ENCODE data around the gene GUSB. TPM values are rescaled to one million over a fixed set of nuclear protein-coding genes. Genes with fewer than 3 reads are reported as not detected.
"Not testable (repeated sequence)": the region's sequence is repeated elsewhere in the genome, so short reads cannot be mapped to it uniquely, and the experiment has no call there.

GUSB gene
- total RNA-seq, 1 donor = 35.5 TPM

DNA sequence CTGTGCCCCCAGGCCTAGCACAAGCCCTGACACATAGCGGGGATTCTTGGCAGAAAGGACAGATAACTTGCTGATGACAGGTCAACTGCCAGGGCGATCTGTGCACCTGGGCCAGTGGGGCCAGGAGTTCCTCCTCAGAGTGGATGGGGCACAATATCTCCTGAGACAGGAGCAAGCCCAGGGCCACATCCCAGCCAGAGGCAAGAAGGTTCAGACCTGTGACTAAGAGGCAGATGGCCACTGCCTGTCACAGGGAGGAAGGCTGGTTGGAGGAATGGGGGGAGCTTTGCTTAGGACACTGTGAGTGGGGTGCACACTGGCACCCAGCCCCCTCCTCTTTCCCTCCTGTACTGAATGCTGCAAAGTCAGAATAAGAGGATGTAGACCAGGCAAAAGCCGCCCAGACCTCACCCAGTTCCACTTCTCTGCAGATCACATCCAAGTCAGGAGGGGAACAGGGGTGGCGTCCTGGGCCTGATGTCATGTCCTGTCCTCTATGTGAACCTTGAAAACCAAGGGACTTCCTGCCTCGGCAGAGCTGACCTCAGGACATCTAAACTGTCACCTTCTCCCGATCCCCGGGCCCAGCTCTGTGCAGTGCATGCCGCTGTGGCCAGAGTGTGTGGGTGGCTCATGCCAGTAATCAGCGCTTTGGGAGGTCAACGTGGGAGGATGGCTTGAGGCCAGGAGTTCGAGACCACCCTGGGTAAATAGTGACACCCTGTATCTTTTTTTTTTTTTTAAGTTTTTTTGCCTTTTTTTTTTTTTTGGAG lies 1.3 kb downstream of the GUSB start:
- H3K9me3 ChIP-seq (ENCODE audit: low read depth, low read length) = no peaks in the 10 kb centered on the region
- H3K4me1 ChIP-seq (ENCODE audit: insufficient read depth, low read length) = peaks cover 22% of the 10 kb centered on the region
- H3K4me3 ChIP-seq (ENCODE audit: low read length) = peak overlapping the region; percentile 78
- H3K27me3 ChIP-seq (ENCODE audit: insufficient read depth, low read length) = no peaks in the 10 kb centered on the region

DNA sequence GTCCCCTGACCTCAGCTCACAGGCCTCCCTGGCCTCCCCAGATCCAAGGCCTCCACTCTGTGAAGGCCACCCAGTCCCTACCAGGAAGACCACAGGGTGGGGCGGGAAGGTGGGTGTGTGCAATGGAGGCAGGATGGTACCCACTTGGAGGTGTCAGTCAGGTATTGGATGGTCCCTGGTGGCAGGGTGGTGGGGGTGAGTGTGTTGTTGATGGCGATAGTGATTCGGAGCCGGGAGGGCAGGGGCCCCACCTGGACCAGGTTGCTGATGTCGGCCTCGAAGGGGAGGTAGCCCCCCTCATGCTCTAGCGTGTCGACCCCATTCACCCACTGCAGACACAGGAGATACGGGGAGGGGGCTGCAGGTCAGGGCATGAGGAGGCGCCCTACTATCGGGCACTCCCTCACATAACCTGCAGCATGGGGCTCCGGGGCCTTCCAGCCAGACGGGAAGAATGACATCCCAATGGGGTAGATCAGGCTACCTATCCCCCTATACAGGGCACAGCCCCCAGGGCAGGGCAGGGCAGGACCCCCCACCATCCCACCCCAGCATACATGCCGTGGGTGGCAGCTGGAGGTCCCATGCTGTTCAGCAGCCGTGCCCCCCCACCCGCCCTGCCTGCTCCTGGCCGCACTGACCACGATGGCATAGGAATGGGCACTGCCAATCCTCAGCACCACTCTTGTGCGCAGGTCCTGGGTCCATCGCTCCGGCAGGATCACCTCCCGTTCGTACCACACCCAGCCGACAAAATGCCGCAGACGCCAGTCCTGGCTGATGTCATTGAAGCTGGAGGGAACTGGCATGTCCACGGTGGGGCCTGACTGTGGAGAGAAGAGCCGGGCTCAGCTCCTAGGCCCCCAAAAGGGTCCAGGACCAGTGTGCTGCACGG lies 2.2 kb downstream of the GUSB start:
- H3K4me3 ChIP-seq (ENCODE audit: low read length) = no peak overlapping the region
- no peaks in the 10 kb centered on the region for H3K9me3 ChIP-seq (ENCODE audit: low read depth, low read length)
- no peaks in the 10 kb centered on the region for H3K27me3 ChIP-seq (ENCODE audit: insufficient read depth, low read length)
- H3K4me1 ChIP-seq (ENCODE audit: insufficient read depth, low read length) = peaks cover 22% of the 10 kb centered on the region

DNA sequence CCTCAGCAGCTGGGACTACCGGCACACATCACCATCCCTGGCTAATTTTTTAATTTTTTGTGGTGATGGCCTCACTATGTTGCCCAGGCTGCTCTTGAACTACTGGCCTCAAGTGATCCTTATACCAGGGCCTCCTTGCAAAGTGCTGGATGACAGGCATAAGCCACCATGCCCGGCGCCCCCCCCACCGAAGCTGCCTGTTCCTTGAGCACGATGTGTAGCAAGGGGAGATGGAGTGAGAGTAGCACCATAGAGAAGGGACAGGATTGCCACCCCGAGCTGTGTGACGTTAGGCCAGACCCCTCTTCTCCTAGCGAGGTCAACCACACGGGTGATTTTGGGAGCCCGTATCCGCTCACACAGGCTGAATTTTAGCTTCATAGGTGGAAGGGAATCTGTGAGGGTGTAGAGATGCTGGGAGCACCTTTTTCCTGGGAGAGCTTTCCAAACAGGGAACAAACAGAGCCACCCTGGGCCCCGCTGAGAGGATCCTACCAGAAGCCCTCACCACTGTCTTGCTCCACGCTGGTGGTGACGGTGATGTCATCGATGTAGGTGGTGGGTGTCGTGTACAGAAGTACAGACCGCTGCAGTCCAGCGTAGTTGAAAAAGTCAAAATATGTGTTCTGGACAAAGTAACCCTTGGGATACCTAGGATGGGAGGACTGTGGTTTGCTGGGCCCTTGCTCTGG lies 3.0 kb downstream of the GUSB start:
- no peaks in the 10 kb centered on the region for H3K27me3 ChIP-seq (ENCODE audit: insufficient read depth, low read length)
- H3K9me3 ChIP-seq (ENCODE audit: low read depth, low read length) = no peaks in the 10 kb centered on the region
- peaks cover 22% of the 10 kb centered on the region for H3K4me1 ChIP-seq (ENCODE audit: insufficient read depth, low read length)
- no peak overlapping the region for H3K4me3 ChIP-seq (ENCODE audit: low read length)

DNA sequence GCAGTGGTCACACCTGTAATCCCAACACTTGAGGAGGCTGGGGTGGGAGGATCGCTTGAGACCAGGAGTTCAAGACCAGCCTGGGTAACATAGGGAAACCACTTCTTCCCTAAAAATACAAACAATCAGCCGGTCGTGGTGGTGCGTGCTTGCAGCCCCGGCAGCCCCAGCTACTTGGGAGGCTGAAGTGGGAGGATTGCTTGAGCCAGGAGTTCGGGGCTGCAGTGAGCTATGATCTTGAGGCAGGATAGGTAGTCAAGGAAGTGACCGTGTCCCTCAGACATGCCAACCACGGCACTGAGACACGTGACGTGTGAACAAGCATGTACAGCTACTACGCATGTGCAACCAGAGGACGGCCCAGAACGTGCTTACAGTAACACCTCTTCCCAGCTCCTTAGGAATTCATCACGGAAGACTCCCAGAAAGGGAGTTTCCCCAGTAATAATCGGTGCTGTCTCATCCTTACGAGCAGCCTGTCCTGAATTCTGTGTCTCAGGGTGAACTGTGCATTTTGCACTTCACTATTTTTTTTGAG lies 5.3 kb downstream of the GUSB start:
- H3K27me3 ChIP-seq (ENCODE audit: insufficient read depth, low read length) = no peaks in the 10 kb centered on the region
- no peaks in the 10 kb centered on the region for H3K9me3 ChIP-seq (ENCODE audit: low read depth, low read length)
- H3K4me3 ChIP-seq (ENCODE audit: low read length) = no peak overlapping the region
- peaks cover 17% of the 10 kb centered on the region for H3K4me1 ChIP-seq (ENCODE audit: insufficient read depth, low read length)

DNA sequence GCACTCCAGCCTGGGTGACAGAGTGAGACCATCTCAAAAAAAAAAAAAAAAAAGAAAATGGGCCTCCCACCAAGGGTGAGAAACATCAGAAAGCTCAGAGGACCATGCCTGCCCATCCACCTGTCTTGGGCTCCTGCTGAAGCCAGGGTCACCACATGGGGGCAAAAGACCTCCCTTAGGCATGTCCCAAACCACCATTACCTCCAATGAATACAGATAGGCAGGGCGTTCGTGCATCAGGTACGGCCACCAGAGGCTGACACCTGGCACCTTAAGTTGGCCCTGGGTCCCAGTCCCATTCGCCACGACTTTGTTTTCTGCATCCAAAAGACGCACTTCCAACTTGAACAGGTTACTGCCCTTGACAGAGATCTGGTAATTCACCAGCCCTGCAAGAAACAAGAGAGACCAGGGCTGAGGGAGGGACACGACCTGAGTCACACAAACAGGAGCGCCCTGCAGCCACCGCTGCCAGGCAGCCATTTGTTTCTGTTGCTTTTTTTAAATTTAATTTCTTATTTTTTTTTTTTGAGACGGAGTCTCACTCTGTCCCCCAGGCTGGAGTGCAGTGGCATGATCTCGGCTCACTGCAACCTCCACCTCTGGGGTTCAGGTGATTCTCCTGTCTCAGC lies 6.1 kb downstream of the GUSB start:
- Histone ChIP-seq H3K4me3 (ENCODE audit: low read length) (no peak overlapping the region), H3K9me3 (ENCODE audit: low read depth, low read length) (no peaks in the 10 kb centered on the region), H3K4me1 (ENCODE audit: insufficient read depth, low read length) (peaks cover 9% of the 10 kb centered on the region), H3K27me3 (ENCODE audit: insufficient read depth, low read length) (no peaks in the 10 kb centered on the region)

DNA sequence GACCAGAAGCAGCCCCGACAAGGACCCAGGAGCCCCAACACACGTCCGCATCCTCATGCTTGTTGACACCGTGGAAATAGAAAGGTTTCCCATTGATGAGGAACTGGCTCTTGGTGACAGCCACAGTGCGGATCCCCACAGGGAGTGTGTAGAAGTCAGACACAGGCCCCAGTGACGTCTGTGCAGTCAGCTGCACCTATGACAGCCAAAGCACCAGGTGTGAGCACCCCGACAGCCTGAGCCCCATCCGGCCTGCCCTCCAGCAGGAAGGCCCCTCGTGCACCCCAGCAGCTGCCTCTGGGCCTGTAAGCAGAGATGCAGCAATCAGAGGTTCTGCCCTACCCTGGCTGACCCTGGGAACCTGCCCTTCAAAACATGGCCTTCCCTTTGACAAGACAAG lies 7.1 kb downstream of the GUSB start:
- Histone ChIP-seq H3K4me3 (ENCODE audit: low read length) (no peak overlapping the region), H3K4me1 (ENCODE audit: insufficient read depth, low read length) (no peaks in the 10 kb centered on the region), H3K9me3 (ENCODE audit: low read depth, low read length) (no peaks in the 10 kb centered on the region), H3K27me3 (ENCODE audit: insufficient read depth, low read length) (no peaks in the 10 kb centered on the region)

DNA sequence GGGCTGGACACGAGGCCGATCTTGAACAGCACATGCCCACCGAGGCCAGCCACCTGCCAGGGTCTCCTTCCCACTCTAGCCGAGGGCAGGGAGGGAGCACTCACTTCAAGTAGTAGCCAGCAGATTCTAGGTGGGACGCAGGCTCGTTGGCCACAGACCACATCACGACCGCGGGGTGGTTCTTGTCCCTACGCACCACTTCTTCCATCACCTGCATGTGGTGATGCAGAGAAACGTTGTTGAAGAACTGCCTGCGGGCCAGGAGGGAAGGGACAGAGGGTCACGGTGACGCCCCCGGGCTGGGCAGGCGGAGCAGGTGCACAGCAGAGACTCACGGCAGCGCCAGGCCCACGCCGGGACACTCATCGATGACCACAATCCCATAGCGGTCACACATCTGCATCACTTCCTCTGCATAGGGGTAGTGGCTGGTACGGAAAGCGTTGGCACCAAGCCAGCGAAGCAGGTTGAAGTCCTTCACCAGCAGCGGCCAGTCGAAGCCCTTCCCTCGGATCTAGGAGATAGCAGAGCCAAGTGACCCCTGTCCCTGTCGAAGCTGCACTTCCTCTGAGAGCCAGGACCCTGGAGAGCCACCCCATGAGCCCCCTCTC lies 7.7 kb downstream of the GUSB start:
- no peaks in the 10 kb centered on the region for H3K4me1 ChIP-seq (ENCODE audit: insufficient read depth, low read length)
- no peaks in the 10 kb centered on the region for H3K9me3 ChIP-seq (ENCODE audit: low read depth, low read length)
- no peak overlapping the region for H3K4me3 ChIP-seq (ENCODE audit: low read length)
- no peaks in the 10 kb centered on the region for H3K27me3 ChIP-seq (ENCODE audit: insufficient read depth, low read length)

DNA sequence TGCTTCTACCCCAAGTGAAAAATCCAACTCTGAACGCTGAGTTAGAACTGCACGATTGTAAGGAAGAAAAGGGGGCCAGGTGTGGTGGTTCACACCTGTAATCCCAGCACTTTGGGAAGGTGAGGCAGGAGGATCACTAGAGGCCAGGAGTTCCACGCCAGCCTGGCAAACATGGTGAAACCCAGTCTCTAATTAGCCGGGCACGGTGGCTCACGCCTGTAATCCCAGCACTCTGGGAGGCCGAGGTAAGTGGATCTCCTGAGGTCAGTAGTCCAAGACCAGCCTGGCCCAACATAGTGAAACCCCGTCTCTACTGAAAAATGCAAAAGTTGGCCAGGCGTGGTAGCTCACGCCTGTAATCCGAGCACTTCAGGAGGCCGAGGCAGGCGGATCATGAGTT lies 9.0 kb downstream of the GUSB start:
- H3K9me3 ChIP-seq (ENCODE audit: low read depth, low read length) = no peaks in the 10 kb centered on the region
- no peaks in the 10 kb centered on the region for H3K27me3 ChIP-seq (ENCODE audit: insufficient read depth, low read length)
- no peaks in the 10 kb centered on the region for H3K4me1 ChIP-seq (ENCODE audit: insufficient read depth, low read length)
- H3K4me3 ChIP-seq (ENCODE audit: low read length) = no peak overlapping the region

DNA sequence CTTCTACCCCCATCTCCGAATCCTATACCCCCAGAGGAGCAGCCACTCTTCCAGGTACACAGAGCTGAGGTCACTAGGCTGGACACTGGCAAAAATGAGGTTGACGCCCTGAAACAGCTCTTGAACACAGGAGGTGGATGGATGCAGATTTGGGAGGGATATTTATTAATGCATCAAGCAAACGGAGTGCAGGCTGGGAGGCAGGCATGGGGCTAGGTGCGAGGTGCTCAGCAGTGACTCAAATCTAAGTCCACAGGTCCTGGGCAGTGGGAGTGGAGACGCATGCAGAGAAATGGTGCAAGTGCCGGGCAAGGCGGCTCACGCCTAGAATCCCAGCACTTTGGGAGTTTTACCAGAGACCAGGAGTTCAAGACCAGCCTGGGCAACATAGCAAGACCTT lies 11.0 kb downstream of the GUSB start:
- no peaks in the 10 kb centered on the region for H3K27me3 ChIP-seq (ENCODE audit: insufficient read depth, low read length)
- no peaks in the 10 kb centered on the region for H3K4me1 ChIP-seq (ENCODE audit: insufficient read depth, low read length)
- H3K4me3 ChIP-seq (ENCODE audit: low read length) = no peak overlapping the region
- no peaks in the 10 kb centered on the region for H3K9me3 ChIP-seq (ENCODE audit: low read depth, low read length)

DNA sequence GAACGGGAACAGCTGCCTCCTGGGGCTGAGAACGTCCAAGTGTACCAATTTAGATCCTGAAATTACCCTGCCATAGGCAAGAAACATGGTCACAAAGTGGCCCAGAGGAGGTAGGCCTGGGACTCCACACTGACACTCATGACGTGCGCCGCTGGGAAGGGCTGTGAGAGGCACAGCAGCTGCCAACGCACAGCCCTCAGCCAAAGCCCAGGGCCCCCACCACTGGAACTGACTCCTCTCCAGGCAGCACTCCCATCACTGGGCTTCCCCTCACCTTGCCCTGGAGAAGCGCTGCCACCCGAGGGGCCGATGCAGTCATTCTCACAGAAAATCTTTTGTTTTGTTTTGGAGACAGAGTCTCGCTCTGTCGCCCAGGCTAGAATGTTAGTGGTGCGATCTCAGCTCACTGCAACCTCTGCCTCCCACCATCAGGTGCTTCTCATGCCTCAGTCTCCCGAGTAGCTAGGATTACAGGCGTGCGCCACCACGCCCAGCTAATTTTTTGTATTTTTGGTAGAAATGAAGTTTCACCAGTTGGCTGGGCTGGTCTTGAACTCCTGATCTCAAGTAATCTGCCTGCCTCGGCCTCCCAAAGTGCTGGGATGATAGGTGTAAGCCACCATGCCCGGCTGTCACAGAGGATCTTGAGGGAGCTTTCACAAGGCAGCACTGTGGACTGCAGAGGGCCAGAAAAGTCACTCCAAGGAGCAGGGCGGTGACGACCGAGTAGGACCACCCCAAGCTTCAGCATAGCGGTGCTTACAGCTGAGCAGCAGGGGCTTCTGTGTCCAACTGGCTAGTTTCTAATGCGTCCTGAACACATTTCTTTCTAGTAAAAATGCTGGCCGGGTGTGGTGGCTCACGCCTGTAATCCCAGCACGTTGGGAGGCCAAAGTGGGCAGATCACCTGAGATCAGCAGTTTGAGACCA lies 13.5 kb downstream of the GUSB start:
- Histone ChIP-seq H3K4me3 (ENCODE audit: low read length) (no peak overlapping the region), H3K9me3 (ENCODE audit: low read depth, low read length) (no peaks in the 10 kb centered on the region), H3K27me3 (ENCODE audit: insufficient read depth, low read length) (no peaks in the 10 kb centered on the region)

DNA sequence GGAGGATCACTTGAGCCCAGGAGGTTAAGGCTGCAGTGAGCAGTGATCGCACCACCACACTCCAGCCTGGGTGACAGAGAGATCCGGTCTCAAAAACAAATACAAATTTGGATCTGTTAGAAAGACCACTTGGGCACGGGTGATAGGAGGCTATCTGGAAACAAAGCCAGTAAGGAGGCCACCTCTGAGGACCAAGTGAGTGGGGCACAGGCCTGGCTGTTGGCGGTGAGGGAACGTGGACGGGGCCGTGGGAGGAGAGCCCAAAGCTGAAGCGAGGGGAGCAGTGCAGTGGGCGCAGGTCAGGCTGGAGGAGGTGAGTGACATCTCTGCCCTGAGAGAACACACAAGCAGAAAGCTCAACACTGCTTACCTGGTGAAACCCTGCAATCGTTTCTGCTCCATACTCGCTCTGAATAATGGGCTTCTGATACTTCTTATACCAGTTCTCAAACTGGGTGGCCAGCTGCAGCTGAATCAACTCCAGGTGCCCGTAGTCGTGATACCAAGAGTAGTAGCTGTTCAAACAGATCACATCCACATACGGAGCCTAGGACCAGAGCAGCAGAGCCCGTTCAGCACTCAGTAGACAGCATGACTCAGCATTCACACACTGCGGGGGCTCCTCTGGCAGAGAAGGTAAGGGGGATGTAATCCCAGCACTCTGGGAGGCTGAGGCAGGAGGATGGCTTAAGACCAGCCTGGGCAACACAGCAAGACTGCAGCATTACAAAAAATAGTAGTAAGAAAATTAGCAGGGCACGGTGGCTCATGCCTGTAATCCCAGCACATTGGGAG lies 14.5 kb downstream of the GUSB start:
- Histone ChIP-seq H3K4me3 (ENCODE audit: low read length) (no peak overlapping the region), H3K4me1 (ENCODE audit: insufficient read depth, low read length) (no peaks in the 10 kb centered on the region), H3K9me3 (ENCODE audit: low read depth, low read length) (no peaks in the 10 kb centered on the region), H3K27me3 (ENCODE audit: insufficient read depth, low read length) (no peaks in the 10 kb centered on the region)

More for the DNA sequence above, 13.5 kb downstream of the GUSB start:
- no peaks in the 10 kb centered on the region for H3K4me1 ChIP-seq (ENCODE audit: insufficient read depth, low read length)

DNA sequence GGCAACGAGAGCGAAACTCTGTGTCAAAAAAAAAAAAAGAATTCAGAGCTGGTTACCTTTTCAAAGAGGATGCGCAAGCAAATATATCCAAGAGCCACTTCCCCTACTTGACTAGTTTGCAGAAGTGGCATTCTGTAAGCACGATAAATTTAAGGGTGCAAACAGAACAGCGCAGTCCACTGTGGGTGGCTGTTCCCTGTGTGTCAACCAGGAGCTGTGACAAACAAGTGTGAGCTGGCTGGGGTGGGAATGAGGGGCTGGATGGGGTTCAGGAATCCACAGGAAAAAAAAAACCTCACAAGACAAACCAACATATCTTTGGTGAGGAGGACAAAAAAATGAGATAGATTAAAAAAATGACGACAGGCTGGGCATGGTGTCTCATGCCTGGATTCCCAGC lies 15.9 kb downstream of the GUSB start:
- Histone ChIP-seq H3K4me1 (ENCODE audit: insufficient read depth, low read length) (no peaks in the 10 kb centered on the region), H3K27me3 (ENCODE audit: insufficient read depth, low read length) (no peaks in the 10 kb centered on the region), H3K4me3 (ENCODE audit: low read length) (no peak overlapping the region), H3K9me3 (ENCODE audit: low read depth, low read length) (no peaks in the 10 kb centered on the region)

DNA sequence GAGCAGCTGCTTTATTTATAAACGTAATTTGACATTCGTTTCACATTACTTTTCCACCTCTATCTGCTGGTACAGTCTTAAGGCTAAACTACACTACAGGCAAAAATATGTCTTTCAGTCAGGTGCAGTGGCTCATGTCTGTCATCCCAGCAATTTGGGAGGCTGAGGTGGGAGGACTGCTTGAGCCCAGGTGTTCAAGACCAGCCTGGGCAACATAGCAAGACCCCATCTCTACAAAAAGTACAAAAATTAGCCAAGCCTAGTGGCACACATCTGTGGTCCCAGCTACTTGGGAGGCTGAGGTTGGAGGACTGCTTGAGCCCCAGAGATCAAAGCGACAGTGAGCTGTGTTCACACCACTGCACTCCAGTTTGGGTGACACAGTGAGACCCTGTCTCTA lies 17.3 kb downstream of the GUSB start:
- H3K4me3 ChIP-seq (ENCODE audit: low read length); H3K9me3 ChIP-seq (ENCODE audit: low read depth, low read length); H3K27me3 ChIP-seq (ENCODE audit: insufficient read depth, low read length); H3K4me1 ChIP-seq (ENCODE audit: insufficient read depth, low read length): not testable (repeated sequence)

All from mononuclear cell (primary cell).